ENCODE data around the gene RTRAF. TPM values are rescaled to one million over a fixed set of nuclear protein-coding genes. Genes with fewer than 3 reads are reported as not detected.

Gene RTRAF
- total RNA-seq, 1 experiment from 2014 or later = 223 TPM

DNA sequence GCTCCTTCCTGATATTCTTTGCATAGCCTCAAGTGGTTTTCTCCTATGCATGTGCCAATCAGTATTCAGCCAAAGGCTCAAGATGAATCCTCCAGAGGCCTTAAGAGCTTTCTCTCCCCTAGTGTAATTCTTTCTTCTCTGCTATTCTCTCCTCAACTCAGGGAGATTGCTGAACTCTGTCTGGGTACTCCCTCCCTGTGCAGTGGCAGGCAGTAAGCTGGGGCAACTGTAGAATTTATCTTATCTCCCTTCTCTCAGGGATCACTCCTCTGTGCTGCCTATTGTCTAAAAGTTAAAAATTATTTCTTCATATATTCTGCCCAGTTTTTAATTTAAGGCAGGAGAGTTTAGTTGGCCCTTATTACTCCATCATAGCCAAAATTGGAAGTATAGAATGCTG is 28.5 kb upstream of the RTRAF start:
- ChIA-PET POLR2A (no interaction called here), CTCF (no interaction called here)
- intact Hi-C loops (cut with micrococcal nuclease; ENCODE audit: unreplicated experiment) = no loop called here
- no peaks in the 10 kb centered on the region for H3K36me3 Mint-ChIP-seq (ENCODE audit: insufficient read depth, unreplicated experiment)
- Histone ChIP-seq H3K4me3 (ENCODE audit: low read depth, low read length) (no peak overlapping the region), H3K36me3 (ENCODE audit: control insufficient read depth, insufficient read depth, low read length) (no peaks in the 10 kb centered on the region), H3K27me3 (replicated peaks; ENCODE audit: control insufficient read depth, insufficient read depth, low read length) (no peaks in the 10 kb centered on the region), H3K9me3 (peaks cover 5% of the 10 kb centered on the region; the same call in 1 of the 2 replicates), H3K4me1 (no peaks in the 10 kb centered on the region)
- no peak overlapping the region for H3K27ac Mint-ChIP-seq (ENCODE audit: unreplicated experiment)
- H3K9me3 Mint-ChIP-seq (ENCODE audit: unreplicated experiment) = peaks cover 26% of the 10 kb centered on the region
- no peak for DNase-seq
- TF ChIP-seq, protein P1, sequence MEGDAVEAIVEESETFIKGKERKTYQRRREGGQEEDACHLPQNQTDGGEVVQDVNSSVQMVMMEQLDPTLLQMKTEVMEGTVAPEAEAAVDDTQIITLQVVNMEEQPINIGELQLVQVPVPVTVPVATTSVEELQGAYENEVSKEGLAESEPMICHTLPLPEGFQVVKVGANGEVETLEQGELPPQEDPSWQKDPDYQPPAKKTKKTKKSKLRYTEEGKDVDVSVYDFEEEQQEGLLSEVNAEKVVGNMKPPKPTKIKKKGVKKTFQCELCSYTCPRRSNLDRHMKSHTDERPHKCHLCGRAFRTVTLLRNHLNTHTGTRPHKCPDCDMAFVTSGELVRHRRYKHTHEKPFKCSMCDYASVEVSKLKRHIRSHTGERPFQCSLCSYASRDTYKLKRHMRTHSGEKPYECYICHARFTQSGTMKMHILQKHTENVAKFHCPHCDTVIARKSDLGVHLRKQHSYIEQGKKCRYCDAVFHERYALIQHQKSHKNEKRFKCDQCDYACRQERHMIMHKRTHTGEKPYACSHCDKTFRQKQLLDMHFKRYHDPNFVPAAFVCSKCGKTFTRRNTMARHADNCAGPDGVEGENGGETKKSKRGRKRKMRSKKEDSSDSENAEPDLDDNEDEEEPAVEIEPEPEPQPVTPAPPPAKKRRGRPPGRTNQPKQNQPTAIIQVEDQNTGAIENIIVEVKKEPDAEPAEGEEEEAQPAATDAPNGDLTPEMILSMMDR (IDR thresholded peaks at IDR 0.05; ENCODE audit: insufficient read depth in 1 of 2, low read depth in 1 of 2, low read length in 1 of 2, severe bottlenecking in 1 of 2, unreplicated experiment in 1 of 2) = no peak
- no peaks in the 10 kb centered on the region for H3K27me3 Mint-ChIP-seq (ENCODE audit: insufficient read depth, unreplicated experiment)
- H3K4me1 Mint-ChIP-seq (ENCODE audit: low read depth, unreplicated experiment) = no peaks in the 10 kb centered on the region
- no TSS peak for BruUV-seq (replicated peaks)
- H3K4me3 Mint-ChIP-seq (ENCODE audit: unreplicated experiment) = no peak overlapping the region

DNA sequence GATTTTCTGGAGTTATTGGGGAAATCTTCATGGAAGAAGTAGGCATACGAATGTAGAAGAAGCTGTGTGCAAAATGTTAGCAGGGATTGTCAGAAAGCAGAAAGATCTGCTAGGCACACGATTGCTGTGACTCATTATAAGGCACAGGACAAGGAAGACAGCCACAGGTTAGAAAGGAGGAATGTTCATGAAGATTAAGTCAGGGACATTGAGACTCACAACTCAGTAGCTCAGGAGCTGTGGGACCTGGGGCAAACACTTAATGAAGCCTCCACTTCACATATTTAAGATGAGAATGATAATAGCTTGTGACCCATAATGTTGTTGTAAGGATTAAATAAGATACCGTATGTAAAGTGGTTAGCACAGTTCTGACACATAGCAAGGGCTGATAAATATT is 26.6 kb upstream of the RTRAF start:
- ChIA-PET CTCF (no interaction called here), POLR2A (no interaction called here)
- H3K27me3 Mint-ChIP-seq (ENCODE audit: insufficient read depth, unreplicated experiment) = no peaks in the 10 kb centered on the region
- H3K36me3 Mint-ChIP-seq (ENCODE audit: insufficient read depth, unreplicated experiment) = no peaks in the 10 kb centered on the region
- Histone ChIP-seq H3K36me3 (ENCODE audit: control insufficient read depth, insufficient read depth, low read length) (no peaks in the 10 kb centered on the region), H3K27me3 (replicated peaks; ENCODE audit: control insufficient read depth, insufficient read depth, low read length) (no peaks in the 10 kb centered on the region), H3K4me3 (ENCODE audit: low read depth, low read length) (no peak overlapping the region), H3K4me1 (no peaks in the 10 kb centered on the region), H3K9me3 (no peaks in the 10 kb centered on the region)
- TF ChIP-seq, protein P1 (IDR thresholded peaks at IDR 0.05; ENCODE audit: insufficient read depth in 1 of 2, low read depth in 1 of 2, low read length in 1 of 2, severe bottlenecking in 1 of 2, unreplicated experiment in 1 of 2) = no peak
- H3K27ac Mint-ChIP-seq (ENCODE audit: unreplicated experiment) = no peak overlapping the region
- no peaks in the 10 kb centered on the region for H3K4me1 Mint-ChIP-seq (ENCODE audit: low read depth, unreplicated experiment)
- intact Hi-C loops (cut with micrococcal nuclease; ENCODE audit: unreplicated experiment) = no loop called here
- BruUV-seq (replicated peaks) = no TSS peak
- H3K9me3 Mint-ChIP-seq (ENCODE audit: unreplicated experiment) = peaks cover 26% of the 10 kb centered on the region
- H3K4me3 Mint-ChIP-seq (ENCODE audit: unreplicated experiment) = no peak overlapping the region
- no peak for DNase-seq

DNA sequence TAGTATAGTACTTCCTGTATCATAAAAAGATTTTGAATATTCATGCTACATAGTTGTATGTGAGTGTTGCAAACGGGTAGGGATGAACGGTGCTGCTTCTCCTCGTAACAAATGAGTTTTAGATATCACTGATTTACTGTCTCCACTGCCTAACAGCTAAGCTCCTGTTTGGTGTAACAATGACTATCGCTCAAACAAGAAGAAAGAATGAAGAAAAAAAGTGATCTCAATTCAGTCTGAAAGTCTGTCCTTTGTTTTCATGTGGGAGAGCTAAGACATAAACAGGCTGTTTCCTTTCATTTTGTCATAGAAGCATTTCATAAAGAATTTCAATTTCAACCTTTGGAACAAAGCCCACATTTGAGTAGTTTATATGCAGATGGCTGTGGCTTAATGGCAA is 26.1 kb upstream of the RTRAF start:
- no peaks in the 10 kb centered on the region for H3K9me3 ChIP-seq
- no peak overlapping the region for H3K4me3 ChIP-seq (ENCODE audit: low read depth, low read length)
- no peak overlapping the region for H3K27ac Mint-ChIP-seq (ENCODE audit: unreplicated experiment)
- intact Hi-C loops (cut with micrococcal nuclease; ENCODE audit: unreplicated experiment) = no loop called here
- no peak for DNase-seq
- H3K4me1 Mint-ChIP-seq (ENCODE audit: low read depth, unreplicated experiment) = no peaks in the 10 kb centered on the region
- H3K9me3 Mint-ChIP-seq (ENCODE audit: unreplicated experiment) = peaks cover 22% of the 10 kb centered on the region
- ChIA-PET CTCF (no interaction called here), POLR2A (no interaction called here)
- H3K4me3 Mint-ChIP-seq (ENCODE audit: unreplicated experiment) = no peak overlapping the region
- TF ChIP-seq, protein P1 (IDR thresholded peaks at IDR 0.05; ENCODE audit: insufficient read depth in 1 of 2, low read depth in 1 of 2, low read length in 1 of 2, severe bottlenecking in 1 of 2, unreplicated experiment in 1 of 2) = no peak
- no peaks in the 10 kb centered on the region for H3K36me3 Mint-ChIP-seq (ENCODE audit: insufficient read depth, unreplicated experiment)
- no peaks in the 10 kb centered on the region for H3K27me3 ChIP-seq (replicated peaks; ENCODE audit: control insufficient read depth, insufficient read depth, low read length)
- H3K36me3 ChIP-seq (ENCODE audit: control insufficient read depth, insufficient read depth, low read length) = no peaks in the 10 kb centered on the region
- H3K4me1 ChIP-seq = no peaks in the 10 kb centered on the region
- H3K27me3 Mint-ChIP-seq (ENCODE audit: insufficient read depth, unreplicated experiment) = no peaks in the 10 kb centered on the region
- no TSS peak for BruUV-seq (replicated peaks)
